NCI-H510A (cell line): ENCODE measurements around the gene ADGRL3.

Experiments
- DNase-seq: peaks from one replicate; lab custom pipeline; 2025; lab: John Stamatoyannopoulos, UW

ADGRL3 gene

DNA sequence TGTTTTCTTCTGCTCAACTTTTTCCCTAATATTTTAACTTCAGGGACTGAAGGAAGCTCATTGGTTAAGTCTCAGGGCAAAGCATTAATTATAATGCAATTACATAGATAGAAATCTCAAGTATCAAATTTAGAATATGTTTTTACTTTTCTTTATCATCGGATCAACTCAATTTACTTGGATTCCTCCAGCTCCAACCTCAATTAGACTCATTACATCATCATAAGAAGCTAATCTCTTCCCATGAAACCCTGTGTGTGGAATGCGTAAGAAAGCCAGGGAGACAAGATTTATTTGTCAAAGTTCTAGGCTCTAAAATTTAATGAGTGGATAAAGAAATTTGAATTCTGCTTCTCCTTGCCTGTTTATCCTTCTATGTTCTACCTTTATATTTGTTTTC lies 918.4 kb downstream of the ADGRL3 start:
- DNase-seq = no peak

DNA sequence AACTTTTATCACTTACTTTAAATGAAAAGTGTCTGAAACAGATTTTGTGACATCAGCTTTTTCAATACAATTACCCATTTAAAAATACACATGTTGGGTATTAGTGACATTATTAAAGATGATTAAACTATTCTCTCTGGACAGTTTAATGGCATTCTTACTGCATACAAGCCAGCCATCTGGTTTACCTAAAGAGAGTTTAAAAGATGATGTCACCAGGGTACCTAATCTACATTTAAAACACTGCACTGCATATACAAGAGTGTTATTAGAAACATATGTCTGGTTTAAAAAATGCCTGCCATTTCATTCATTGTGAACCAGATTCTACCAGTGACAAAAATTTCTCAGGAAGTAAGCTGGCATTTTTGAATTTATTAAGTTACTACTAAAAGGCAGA lies 919.1 kb downstream of the ADGRL3 start:
- no peak for DNase-seq

DNA sequence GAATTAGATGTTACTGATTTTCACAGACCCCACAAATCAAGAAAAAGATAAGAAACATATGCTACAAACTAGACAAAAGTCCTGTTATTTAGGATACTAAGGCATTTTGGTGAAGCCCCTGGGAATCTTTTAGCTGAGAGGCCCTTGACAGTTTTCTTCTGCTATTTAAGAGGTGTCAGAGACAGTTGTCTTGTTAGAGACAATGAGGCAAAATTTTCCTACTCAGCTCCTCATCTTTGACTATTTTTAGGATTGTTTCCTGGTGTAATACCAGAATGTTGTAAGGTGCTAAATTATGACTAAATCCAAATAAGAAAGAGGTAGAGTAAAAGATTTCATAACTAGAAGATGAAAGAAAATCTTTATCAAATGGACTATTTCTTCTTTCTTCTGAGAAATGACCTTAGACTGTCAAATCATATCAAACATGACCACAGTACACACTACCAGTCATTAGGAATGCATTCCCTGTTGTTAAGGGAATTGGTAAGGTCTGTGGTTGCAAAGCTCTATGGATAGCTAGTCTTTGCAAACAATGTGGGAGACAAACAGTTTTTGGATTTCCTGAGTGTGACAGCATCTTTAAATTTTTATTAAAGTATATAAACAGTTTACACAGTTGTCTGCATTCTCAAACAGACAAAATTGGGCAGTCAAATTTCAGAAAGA lies 926.1 kb downstream of the ADGRL3 start:
- no peak for DNase-seq
